ENCODE data around the gene KCTD6. TPM values are rescaled to one million over a fixed set of nuclear protein-coding genes. Genes with fewer than 3 reads are reported as not detected.

KCTD6 gene
- total RNA-seq, 1 donor from 2014 or later, result 11.9 TPM

- no peak overlapping the region for H3K4me3 Mint-ChIP-seq (ENCODE audit: unreplicated experiment)
- TF ChIP-seq, protein P1, sequence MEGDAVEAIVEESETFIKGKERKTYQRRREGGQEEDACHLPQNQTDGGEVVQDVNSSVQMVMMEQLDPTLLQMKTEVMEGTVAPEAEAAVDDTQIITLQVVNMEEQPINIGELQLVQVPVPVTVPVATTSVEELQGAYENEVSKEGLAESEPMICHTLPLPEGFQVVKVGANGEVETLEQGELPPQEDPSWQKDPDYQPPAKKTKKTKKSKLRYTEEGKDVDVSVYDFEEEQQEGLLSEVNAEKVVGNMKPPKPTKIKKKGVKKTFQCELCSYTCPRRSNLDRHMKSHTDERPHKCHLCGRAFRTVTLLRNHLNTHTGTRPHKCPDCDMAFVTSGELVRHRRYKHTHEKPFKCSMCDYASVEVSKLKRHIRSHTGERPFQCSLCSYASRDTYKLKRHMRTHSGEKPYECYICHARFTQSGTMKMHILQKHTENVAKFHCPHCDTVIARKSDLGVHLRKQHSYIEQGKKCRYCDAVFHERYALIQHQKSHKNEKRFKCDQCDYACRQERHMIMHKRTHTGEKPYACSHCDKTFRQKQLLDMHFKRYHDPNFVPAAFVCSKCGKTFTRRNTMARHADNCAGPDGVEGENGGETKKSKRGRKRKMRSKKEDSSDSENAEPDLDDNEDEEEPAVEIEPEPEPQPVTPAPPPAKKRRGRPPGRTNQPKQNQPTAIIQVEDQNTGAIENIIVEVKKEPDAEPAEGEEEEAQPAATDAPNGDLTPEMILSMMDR (IDR thresholded peaks at IDR 0.05; ENCODE audit: unreplicated experiment), result no peak
- no peak overlapping the region for H3K27ac Mint-ChIP-seq (ENCODE audit: unreplicated experiment)
- no peaks in the 10 kb centered on the region for H3K9me3 Mint-ChIP-seq (ENCODE audit: unreplicated experiment)
- peaks cover 9% of the 10 kb centered on the region for H3K27me3 Mint-ChIP-seq (ENCODE audit: unreplicated experiment)
- peak; percentile 66 for DNase-seq (ENCODE audit: low spot score)
- peaks cover 11% of the 10 kb centered on the region for H3K4me1 Mint-ChIP-seq (ENCODE audit: unreplicated experiment)
- H3K36me3 Mint-ChIP-seq (ENCODE audit: low read depth, unreplicated experiment), result peaks cover 4% of the 10 kb centered on the region
Observed at GRCh38 chr3:58529516-58530353, 37.8 kb downstream of the KCTD6 start.

DNA sequence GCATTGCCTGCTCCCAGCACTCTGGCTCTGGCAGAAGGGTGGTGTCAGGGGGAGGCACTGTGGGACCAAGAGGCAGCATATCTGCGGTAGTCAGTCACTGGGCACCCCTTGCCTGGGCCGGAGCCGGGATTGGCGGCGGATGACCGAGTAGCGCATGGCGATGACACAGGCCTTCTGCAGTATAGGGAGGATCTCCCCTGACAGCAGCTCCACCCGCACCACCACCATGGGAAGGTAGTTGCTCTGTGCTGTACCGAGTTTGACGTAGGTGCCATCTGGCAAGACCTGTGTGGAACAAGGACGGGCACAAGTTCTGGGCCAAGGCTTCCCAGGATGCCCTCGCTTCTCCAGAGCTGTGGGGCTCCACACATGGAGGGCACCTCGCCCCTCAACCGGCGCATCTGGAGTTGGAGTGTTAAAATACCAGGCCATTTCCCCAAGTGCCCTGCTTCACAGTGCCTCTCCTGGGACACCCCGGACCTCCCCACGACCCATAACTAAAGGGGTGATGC, 38.5 kb downstream of the KCTD6 start:
- H3K4me1 Mint-ChIP-seq (ENCODE audit: unreplicated experiment), result peaks cover 11% of the 10 kb centered on the region
- TF ChIP-seq, protein P1 (IDR thresholded peaks at IDR 0.05; ENCODE audit: unreplicated experiment), result no peak
- no peaks in the 10 kb centered on the region for H3K9me3 Mint-ChIP-seq (ENCODE audit: unreplicated experiment)
- peaks cover 11% of the 10 kb centered on the region for H3K27me3 Mint-ChIP-seq (ENCODE audit: unreplicated experiment)
- H3K27ac Mint-ChIP-seq (ENCODE audit: unreplicated experiment), result no peak overlapping the region
- no peak overlapping the region for H3K4me3 Mint-ChIP-seq (ENCODE audit: unreplicated experiment)
- no peak for DNase-seq (ENCODE audit: low spot score)
- peaks cover 4% of the 10 kb centered on the region for H3K36me3 Mint-ChIP-seq (ENCODE audit: low read depth, unreplicated experiment)

GRCh38 chr3:58531555-58531954, 39.7 kb downstream of the KCTD6 start:
- H3K27ac Mint-ChIP-seq (ENCODE audit: unreplicated experiment), result no peak overlapping the region
- no peaks in the 10 kb centered on the region for H3K9me3 Mint-ChIP-seq (ENCODE audit: unreplicated experiment)
- peaks cover 4% of the 10 kb centered on the region for H3K36me3 Mint-ChIP-seq (ENCODE audit: low read depth, unreplicated experiment)
- H3K27me3 Mint-ChIP-seq (ENCODE audit: unreplicated experiment), result peaks cover 14% of the 10 kb centered on the region
- no peak for DNase-seq (ENCODE audit: low spot score)
- H3K4me1 Mint-ChIP-seq (ENCODE audit: unreplicated experiment), result peaks cover 18% of the 10 kb centered on the region
- TF ChIP-seq, protein P1 (IDR thresholded peaks at IDR 0.05; ENCODE audit: unreplicated experiment), result no peak
- no peak overlapping the region for H3K4me3 Mint-ChIP-seq (ENCODE audit: unreplicated experiment)

DNA sequence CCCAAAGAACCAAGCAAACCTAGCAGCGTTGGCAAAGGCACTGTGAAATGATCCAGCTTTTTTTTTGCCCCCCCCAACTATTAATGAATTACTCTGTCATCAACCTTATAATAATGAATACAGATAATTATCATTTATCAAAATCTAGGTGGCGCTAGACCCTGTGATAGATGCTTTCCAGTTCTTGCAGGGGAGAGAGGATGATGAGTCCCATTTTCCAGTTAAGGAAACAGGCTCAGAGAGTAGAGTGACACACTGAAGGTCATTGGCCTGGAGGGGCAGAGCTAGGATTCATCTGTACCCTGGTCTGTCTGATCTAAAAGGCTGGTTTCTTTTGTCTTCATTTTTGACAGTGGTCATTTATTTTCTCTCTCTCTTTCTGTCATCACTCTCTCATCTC, 40.1 kb downstream of the KCTD6 start:
- Mint-ChIP-seq H3K36me3 (ENCODE audit: low read depth, unreplicated experiment) (peaks cover 1% of the 10 kb centered on the region), H3K27me3 (ENCODE audit: unreplicated experiment) (peaks cover 14% of the 10 kb centered on the region)
- no peak for DNase-seq (ENCODE audit: low spot score)

More for the DNA sequence above, 40.1 kb downstream of the KCTD6 start:
- Mint-ChIP-seq H3K27ac (ENCODE audit: unreplicated experiment) (no peak overlapping the region), H3K9me3 (ENCODE audit: unreplicated experiment) (no peaks in the 10 kb centered on the region), H3K4me1 (ENCODE audit: unreplicated experiment) (peaks cover 22% of the 10 kb centered on the region), H3K4me3 (ENCODE audit: unreplicated experiment) (no peak overlapping the region)
- TF ChIP-seq, protein P1 (IDR thresholded peaks at IDR 0.05; ENCODE audit: unreplicated experiment), result no peak

Measured in endothelial cell (in vitro differentiated cells).